OCI-LY3 (cell line): ENCODE results near the gene ZNF692.

Source experiments
- EZH2phosphoT487 ChIP-seq: fragments of 200-600 bp; shearing (Covaris generic); IDR thresholded peaks from 2 replicates; pipeline ENCODE4 v1.6.1; 2018; ENCODE audit warnings: antibody characterized with exemption, mixed run types, low read depth
- TF ChIP-seq, protein P1 (sequence below): fragments of 200-600, 300-600 bp; sonication (generic); IDR thresholded peaks from 2 replicates; pipeline ENCODE4 v1.5.1; 2014; ENCODE audit warnings: antibody characterized with exemption, low read length, low read depth

DNA sequence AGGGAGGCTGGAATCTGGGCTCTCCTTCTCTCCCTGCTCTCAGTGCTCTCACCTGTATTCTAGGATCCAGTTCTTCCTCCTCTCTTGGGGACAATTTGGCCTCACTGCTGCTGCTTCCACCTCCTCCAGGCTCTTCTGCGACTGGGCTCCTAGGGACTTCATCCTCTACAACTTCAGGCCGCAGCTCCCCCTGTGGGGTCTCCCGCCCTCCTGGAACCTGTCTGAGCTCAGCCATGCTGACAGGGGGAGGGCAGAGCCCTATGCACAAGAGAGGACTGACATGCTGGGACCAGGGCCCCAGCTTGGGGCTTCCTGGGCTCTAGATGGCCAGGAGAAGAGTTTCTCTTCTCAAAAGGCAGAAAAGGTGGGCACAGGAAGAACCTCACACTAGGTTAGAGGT, 34.2 kb downstream of the ZNF692 start:
- TF ChIP-seq, protein P1, sequence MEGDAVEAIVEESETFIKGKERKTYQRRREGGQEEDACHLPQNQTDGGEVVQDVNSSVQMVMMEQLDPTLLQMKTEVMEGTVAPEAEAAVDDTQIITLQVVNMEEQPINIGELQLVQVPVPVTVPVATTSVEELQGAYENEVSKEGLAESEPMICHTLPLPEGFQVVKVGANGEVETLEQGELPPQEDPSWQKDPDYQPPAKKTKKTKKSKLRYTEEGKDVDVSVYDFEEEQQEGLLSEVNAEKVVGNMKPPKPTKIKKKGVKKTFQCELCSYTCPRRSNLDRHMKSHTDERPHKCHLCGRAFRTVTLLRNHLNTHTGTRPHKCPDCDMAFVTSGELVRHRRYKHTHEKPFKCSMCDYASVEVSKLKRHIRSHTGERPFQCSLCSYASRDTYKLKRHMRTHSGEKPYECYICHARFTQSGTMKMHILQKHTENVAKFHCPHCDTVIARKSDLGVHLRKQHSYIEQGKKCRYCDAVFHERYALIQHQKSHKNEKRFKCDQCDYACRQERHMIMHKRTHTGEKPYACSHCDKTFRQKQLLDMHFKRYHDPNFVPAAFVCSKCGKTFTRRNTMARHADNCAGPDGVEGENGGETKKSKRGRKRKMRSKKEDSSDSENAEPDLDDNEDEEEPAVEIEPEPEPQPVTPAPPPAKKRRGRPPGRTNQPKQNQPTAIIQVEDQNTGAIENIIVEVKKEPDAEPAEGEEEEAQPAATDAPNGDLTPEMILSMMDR = no peak
- no peak for TF ChIP-seq EZH2phosphoT487
